Measurements from ENCODE around the gene PIK3C2A. TPM values are rescaled to one million over a fixed set of nuclear protein-coding genes. Genes with fewer than 3 reads are reported as not detected.
"Not testable (repeated sequence)": the region's sequence is repeated elsewhere in the genome, so short reads cannot be mapped to it uniquely, and the experiment has no call there.

Gene PIK3C2A, protein sequence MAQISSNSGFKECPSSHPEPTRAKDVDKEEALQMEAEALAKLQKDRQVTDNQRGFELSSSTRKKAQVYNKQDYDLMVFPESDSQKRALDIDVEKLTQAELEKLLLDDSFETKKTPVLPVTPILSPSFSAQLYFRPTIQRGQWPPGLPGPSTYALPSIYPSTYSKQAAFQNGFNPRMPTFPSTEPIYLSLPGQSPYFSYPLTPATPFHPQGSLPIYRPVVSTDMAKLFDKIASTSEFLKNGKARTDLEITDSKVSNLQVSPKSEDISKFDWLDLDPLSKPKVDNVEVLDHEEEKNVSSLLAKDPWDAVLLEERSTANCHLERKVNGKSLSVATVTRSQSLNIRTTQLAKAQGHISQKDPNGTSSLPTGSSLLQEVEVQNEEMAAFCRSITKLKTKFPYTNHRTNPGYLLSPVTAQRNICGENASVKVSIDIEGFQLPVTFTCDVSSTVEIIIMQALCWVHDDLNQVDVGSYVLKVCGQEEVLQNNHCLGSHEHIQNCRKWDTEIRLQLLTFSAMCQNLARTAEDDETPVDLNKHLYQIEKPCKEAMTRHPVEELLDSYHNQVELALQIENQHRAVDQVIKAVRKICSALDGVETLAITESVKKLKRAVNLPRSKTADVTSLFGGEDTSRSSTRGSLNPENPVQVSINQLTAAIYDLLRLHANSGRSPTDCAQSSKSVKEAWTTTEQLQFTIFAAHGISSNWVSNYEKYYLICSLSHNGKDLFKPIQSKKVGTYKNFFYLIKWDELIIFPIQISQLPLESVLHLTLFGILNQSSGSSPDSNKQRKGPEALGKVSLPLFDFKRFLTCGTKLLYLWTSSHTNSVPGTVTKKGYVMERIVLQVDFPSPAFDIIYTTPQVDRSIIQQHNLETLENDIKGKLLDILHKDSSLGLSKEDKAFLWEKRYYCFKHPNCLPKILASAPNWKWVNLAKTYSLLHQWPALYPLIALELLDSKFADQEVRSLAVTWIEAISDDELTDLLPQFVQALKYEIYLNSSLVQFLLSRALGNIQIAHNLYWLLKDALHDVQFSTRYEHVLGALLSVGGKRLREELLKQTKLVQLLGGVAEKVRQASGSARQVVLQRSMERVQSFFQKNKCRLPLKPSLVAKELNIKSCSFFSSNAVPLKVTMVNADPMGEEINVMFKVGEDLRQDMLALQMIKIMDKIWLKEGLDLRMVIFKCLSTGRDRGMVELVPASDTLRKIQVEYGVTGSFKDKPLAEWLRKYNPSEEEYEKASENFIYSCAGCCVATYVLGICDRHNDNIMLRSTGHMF (N-terminal part only)
- 56.3 and 57.8 TPM in 2 replicates for total RNA-seq

GRCh38 chr11:17207317-17208256 lies at the start of gene PIK3C2A:
Gene PIK3C2A (minus strand): TSS chr11:17207986. CDS start chr11:17169741, 38,245 bp downstream.
- no peak for DNase-seq (ENCODE audit: extremely low read depth, low read depth, low spot score)

- no peak for DNase-seq (ENCODE audit: extremely low read depth, low read depth, low spot score)
These were observed 49.4 kb upstream of the PIK3C2A start for GRCh38 chr11:17257196-17257595.

DNA sequence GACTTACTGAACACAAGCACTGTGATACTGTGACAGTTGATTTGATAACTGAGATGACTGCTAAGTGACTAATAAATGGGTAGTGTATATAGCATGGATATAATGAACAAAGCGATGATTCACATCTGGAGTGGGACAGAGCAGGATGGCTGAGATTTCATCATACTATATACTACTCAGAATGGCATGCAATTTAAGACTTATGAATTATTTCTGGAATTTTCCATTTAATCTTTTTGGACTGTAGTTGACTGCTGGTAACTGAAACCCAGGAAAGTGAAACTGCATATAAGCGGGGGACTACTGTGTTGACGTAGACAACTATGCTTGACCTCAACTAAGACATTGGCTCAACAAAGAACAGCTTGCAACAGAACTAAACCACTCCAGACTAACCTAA lies 48.7 kb upstream of the PIK3C2A start:
- no peak for DNase-seq (ENCODE audit: extremely low read depth, low read depth, low spot score)

GRCh38 chr11:17252704-17253103 lies 44.9 kb upstream of the PIK3C2A start:
- DNase-seq (ENCODE audit: extremely low read depth, low read depth, low spot score): no peak

- DNase-seq (ENCODE audit: extremely low read depth, low read depth, low spot score): no peak
These were observed 43.0 kb upstream of the PIK3C2A start for GRCh38 chr11:17250561-17251350.

DNA sequence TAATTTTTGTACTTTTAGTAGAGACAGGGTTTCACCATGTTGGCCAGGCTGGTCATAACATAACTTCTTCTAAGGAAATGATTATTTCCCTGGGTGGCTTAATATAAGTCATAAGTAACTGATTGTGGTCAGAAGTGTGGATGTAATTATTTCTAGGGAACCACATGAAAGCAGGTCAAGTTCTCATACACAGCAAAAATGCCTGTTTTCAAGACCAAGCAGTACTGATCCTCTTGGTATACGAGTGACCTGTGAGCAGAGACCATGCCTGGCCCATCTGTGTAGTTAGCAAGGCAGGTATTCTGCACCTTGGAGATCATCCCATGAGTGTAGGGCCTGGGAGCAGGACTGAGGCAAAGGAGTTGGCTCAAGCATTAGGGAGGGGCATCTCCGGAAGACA lies 36.3 kb upstream of the PIK3C2A start:
- DNase-seq (ENCODE audit: extremely low read depth, low read depth, low spot score): no peak

DNA sequence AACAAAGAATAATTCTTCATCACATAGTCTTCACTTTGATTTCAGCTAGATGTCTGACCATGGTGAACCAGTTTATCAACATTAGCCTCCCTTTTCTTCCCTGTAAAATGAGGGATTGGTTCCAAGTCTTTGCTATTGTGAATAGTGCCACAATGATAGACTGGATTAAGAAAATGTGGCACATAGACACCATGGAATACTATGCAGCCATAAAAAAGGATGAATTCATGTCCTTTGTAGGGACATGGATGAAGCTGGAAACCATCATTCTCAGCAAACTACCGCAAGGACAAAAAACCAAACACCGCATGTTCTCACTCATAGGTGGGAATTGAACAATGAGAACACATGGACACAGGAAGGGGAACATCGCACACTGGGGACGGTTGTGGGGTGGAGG lies 35.2 kb upstream of the PIK3C2A start:
- not testable (repeated sequence) for DNase-seq (ENCODE audit: extremely low read depth, low read depth, low spot score)

DNA sequence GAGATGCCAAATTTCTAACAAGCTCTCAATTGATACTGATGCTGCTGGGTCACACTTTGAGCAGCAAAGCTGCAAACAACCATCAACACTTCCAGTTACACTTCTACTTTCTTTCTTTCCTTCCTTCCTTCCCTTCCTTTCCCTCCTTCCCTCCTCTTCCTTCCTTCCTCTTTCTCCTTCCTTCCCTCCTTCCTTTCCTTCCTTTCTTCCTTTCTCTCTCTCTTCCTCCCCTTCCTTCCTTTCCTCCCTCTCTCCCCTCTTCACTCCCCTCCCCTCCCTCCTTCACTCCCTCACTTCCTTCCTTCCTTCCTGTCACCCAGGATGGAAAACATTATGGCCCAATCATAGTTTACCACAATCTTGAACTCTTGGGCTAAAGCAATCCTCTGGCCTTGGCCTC lies 33.0 kb upstream of the PIK3C2A start:
- DNase-seq (ENCODE audit: extremely low read depth, low read depth, low spot score): no peak

DNA sequence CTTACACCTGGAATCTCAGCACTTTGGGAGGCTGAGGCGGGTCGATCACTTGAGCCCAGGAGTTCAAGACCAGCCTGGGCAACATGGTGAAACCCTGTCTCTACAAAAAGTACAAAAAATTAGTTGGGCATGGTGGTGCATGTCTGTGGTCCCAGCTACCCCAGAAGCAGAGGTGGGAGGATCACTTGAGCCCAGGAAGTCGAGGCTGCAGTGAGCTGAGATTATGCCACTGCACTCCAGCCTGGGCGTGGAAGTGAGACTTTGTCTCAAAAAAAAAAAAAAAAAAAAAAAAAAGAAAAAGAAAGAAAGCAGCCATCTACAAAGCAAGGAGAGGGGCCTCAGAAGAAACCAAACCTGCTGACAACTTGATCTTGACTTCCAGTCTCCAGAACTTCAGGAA lies 32.1 kb upstream of the PIK3C2A start:
- DNase-seq (ENCODE audit: extremely low read depth, low read depth, low spot score): not testable (repeated sequence)

- DNase-seq (ENCODE audit: extremely low read depth, low read depth, low spot score): no peak
These were observed 30.6 kb upstream of the PIK3C2A start for GRCh38 chr11:17238377-17238776.

DNA sequence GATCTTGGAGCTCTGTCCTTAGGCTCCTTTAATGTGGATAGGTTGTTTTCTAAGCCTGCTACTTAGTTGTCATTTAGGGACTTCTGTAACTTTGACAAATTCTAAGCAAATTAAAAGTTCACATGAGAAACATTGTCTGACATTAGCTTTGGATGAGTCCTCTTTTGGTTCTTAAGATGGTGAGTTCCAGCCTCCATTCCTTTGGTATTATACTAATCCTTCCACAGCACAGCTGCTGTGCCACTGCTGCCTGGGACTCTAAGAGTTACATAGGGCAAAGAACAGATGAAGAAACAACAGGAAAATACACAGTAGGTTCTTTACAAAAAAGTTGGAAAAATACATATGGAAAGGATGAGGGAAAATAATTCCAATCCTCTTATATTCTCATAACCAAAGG lies 25.3 kb upstream of the PIK3C2A start:
- no peak for DNase-seq (ENCODE audit: extremely low read depth, low read depth, low spot score)

- no peak for DNase-seq (ENCODE audit: extremely low read depth, low read depth, low spot score)
These were observed 23.4 kb upstream of the PIK3C2A start for GRCh38 chr11:17230867-17231851.

- DNase-seq (ENCODE audit: extremely low read depth, low read depth, low spot score): no peak
These were observed 21.8 kb upstream of the PIK3C2A start for GRCh38 chr11:17229481-17230152.

DNA sequence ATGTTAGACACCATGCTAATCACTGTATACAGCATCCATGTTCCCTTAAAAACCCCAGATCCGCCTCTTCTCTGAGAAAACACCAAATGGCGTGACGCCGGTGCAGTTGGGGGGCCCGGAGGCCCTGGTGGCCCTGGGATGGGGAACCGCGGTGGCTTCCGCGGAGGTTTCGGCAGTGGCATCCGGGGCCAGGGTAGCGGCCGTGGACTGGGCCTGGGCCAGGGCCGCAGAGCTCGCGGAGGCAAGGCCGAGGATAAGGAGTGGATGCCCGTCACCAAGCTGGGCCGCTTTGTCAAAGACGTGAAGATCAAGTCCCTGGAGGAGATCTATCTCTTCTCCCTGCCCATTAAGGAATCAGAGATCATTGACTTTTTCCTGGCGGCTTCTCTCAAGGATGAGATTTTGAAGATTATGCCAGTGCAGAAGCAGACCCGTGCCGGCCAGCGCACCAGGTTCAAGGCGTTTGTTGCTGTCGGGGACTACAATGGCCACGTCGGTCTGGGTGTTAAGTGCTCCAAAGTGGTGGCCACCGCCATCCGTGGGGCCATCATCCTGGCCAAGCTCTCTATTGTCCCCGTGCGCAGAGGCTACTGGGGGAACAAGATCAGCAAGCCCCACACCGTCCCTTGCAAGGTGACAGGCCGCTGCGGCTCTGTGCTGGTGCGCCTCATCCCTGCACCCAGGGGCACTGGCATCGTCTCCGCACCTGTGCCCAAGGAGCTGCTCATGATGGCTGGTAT lies 20.6 kb upstream of the PIK3C2A start:
- not testable (repeated sequence) for DNase-seq (ENCODE audit: extremely low read depth, low read depth, low spot score)

DNA sequence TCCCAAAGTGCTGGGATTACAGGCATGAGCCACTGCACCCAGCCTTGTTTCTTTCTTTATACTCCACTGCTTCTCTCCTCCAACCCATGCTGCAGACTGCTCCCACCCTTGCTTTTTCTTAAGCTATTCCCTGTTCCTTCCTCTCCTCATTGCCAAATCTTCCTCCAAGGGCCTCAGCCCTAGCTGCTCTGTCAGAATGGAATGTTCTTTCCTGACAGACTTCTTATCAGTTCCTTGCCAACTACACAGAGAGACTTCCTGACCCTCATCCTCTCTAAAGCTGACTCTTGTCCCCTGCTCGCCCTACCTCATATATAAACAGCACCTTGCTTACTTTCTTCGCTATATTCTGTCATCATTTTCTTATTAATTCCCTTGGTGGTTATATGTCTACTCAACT lies 16.9 kb upstream of the PIK3C2A start:
- no peak for DNase-seq (ENCODE audit: extremely low read depth, low read depth, low spot score)

GRCh38 chr11:17221968-17222367 lies 14.2 kb upstream of the PIK3C2A start:
- DNase-seq (ENCODE audit: extremely low read depth, low read depth, low spot score): no peak

- DNase-seq (ENCODE audit: extremely low read depth, low read depth, low spot score): no peak
These were observed 11.2 kb upstream of the PIK3C2A start for GRCh38 chr11:17219016-17219415.

All from glomerular endothelial cell (primary cell).